Activated naive CD4-positive, alpha-beta T cell treated with anti-CD3 and anti-CD28 coated beads for 36 hours (primary cell): Measurements from ENCODE around the gene UBE2G2. TPM values are rescaled to one million over a fixed set of nuclear protein-coding genes. Genes with fewer than 3 reads are reported as not detected.
A peak's percentile ranks its signal among the peaks of the same experiment; 100 is the strongest.

Source experiments
- CTCF ChIA-PET: fragments of 350-600 bp; sonication (Branson Sonifier 250); formaldehyde crosslinking; loops from one replicate; lab custom pipeline; 2021; ENCODE audit warnings: antibody characterized with exemption; lab: Charles Lee
- DNase-seq: peaks from one replicate; pipeline ENCODE4 v3.0.0-alpha.2; 2020
- H3K27ac Mint-ChIP-seq: one replicate; pipeline ENCODE4 v1.8.0; 2021; ENCODE audit warnings: mild to moderate bottlenecking, mixed read lengths
- H3K27me3 Mint-ChIP-seq: one replicate; pipeline ENCODE4 v1.8.0; 2021; ENCODE audit warnings: low read depth, mixed read lengths
- H3K36me3 Mint-ChIP-seq: one replicate; pipeline ENCODE4 v1.8.0; 2021; ENCODE audit warnings: low read depth, mixed read lengths
- H3K4me1 Mint-ChIP-seq: one replicate; pipeline ENCODE4 v1.8.0; 2021; ENCODE audit warnings: low read depth, mixed read lengths
- H3K4me3 Mint-ChIP-seq: one replicate; pipeline ENCODE4 v1.8.0; 2021; ENCODE audit warnings: mild to moderate bottlenecking, moderate library complexity, mixed read lengths
- H3K9me3 Mint-ChIP-seq: one replicate; pipeline ENCODE4 v1.8.0; 2021; ENCODE audit warnings: mixed read lengths
- intact Hi-C: fragments of 100-400 bp; cut with micrococcal nuclease; formaldehyde crosslinking; loops from one replicate; pipeline ENCODE4 v1.15.1; 2023
- total RNA-seq, 2 experiments: library from RNA; stranded (reverse); gene quantifications; one replicate each; pipeline ENCODE4 v1.2.3, GENCODE V29; 2021

Gene UBE2G2
- total RNA-seq, result 10 to 100 TPM; 94.0 to 95.2 TPM

- CTCF ChIA-PET, result interaction anchor here (0.6 to 4.0 kb wide), 16 partner anchors 8 to 183 kb away, joined by 3 to 34 read pairs (median 4); partner anchors contain the start of genes ITGB2 and SUMO3
- H3K4me1 Mint-ChIP-seq, result peaks cover 58% of the 10 kb centered on the region
- no peaks in the 10 kb centered on the region for H3K27me3 Mint-ChIP-seq
- H3K27ac Mint-ChIP-seq, result peak within 1 kb of the TSS; percentile 83
- no peaks in the 10 kb centered on the region for H3K9me3 Mint-ChIP-seq
- H3K36me3 Mint-ChIP-seq, result peaks cover 47% of the 10 kb centered on the region
- peak within 1 kb of the TSS; percentile 98 for H3K4me3 Mint-ChIP-seq
- peak; percentile 83 for DNase-seq
- intact Hi-C loops, result loop anchor here (1.0 to 2.0 kb wide), 3 partner anchors 16 to 125 kb away; no protein-coding TSS in a partner anchor
Observed at GRCh38 chr21:44801468-44802395, at the start of gene UBE2G2. Gene UBE2G2, minus strand, starts transcription at chr21:44801820. Its CDS starts 72 bp downstream, at chr21:44801748.

DNA sequence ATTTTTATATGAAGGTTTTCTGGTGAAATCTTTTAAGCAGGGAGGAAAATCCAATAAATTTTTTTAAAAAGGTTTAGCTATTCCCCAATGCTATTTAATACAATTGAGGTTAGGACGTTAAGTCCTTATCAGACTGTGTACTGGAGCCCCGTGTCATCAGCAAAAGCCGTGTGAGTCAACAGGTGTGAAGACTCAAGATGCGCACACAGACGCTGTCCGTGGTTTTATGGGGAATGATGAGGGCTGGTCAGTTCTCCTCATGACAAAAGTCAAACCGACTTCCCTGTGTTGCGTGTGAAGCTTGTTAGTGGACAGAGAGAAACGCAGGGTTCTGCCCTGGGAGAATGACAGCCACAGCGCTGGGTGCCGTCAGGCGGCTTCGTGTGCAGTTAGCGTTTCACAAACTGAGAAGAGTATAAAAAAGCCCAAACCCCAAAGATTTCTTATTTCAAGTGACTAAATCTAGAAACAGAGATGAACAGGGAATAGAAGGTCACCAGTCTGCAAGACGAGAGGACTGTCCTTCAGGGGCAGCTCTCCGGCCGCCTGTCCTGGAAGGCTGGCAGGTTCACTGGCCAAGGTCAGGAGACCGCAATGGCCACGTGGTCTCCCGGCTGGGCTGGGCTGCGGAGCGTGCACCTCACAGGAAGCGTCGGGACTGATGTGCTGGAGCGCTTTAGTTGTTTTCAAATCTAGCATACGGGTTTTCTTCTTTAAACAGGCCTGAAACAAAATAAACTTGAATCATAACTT lies 49.5 kb upstream of the UBE2G2 start:
- CTCF ChIA-PET, result interaction anchor here (0.6 to 0.9 kb wide), 2 partner anchors 17 to 101 kb away, joined by 3 to 5 read pairs; no protein-coding TSS in a partner anchor
- DNase-seq, result no peak
- H3K36me3 Mint-ChIP-seq, result peaks cover 34% of the 10 kb centered on the region
- no peaks in the 10 kb centered on the region for H3K9me3 Mint-ChIP-seq
- H3K27ac Mint-ChIP-seq, result peak overlapping the region; percentile 53
- no peaks in the 10 kb centered on the region for H3K27me3 Mint-ChIP-seq
- H3K4me3 Mint-ChIP-seq, result no peak overlapping the region
- intact Hi-C loops, result no loop called here
- H3K4me1 Mint-ChIP-seq, result peaks cover 54% of the 10 kb centered on the region

GRCh38 chr21:44850208-44850800 lies 48.7 kb upstream of the UBE2G2 start:
- no peaks in the 10 kb centered on the region for H3K27me3 Mint-ChIP-seq
- CTCF ChIA-PET, result interaction anchor here (0.6 kb wide), 1 partner anchor 102 kb away, joined by 3 read pairs; no protein-coding TSS in a partner anchor
- peaks cover 32% of the 10 kb centered on the region for H3K36me3 Mint-ChIP-seq

GRCh38 chr21:44849616-44850130 lies 48.1 kb upstream of the UBE2G2 start:
- Mint-ChIP-seq H3K4me1 (peaks cover 45% of the 10 kb centered on the region), H3K27ac (no peak overlapping the region), H3K36me3 (peaks cover 26% of the 10 kb centered on the region), H3K9me3 (no peaks in the 10 kb centered on the region), H3K27me3 (no peaks in the 10 kb centered on the region), H3K4me3 (no peak overlapping the region)
- intact Hi-C loops, result no loop called here
- no peak for DNase-seq
- CTCF ChIA-PET, result interaction anchor here (0.8 kb wide), 1 partner anchor 49 kb away, joined by 3 read pairs; no protein-coding TSS in a partner anchor

More at GRCh38 chr21:44850208-44850800, 48.7 kb upstream of the UBE2G2 start:
- peaks cover 51% of the 10 kb centered on the region for H3K4me1 Mint-ChIP-seq
- H3K27ac Mint-ChIP-seq, result no peak overlapping the region
- H3K9me3 Mint-ChIP-seq, result no peaks in the 10 kb centered on the region
- H3K4me3 Mint-ChIP-seq, result no peak overlapping the region
- intact Hi-C loops, result no loop called here
- DNase-seq, result no peak

DNA sequence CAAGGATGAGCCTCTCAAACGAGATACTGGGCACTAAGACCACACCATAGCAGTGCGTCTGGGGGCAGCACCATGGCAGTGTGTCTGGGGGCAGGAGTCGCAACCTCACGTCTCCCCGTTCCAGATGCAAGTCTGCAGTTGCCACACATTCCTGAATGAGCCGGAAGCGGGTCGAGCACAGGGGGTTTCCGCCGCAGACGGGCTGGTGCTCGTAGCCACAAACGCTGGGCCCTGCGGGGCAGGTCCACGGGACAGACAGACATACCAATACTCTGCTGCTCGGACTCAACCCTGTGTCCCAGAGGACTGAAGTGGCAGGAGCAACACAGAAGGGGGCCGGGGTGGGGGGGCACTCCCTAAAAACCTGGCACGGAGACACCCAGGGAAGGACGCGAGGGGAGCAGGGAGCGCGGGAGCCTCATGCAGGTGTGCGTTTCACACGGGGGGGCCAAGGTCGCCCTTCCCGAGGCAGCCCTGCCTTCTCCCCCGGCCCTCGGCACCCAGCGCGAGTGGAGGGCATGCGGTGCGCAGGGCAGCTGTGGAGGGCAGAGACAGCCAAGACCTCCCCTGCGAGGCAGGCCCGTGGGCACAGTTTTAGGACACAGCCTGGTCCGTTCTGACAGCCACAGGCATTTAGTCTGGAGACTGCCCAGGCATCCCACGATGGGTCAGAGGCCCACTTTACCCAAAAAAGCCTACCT lies 47.4 kb upstream of the UBE2G2 start:
- DNase-seq, result no peak
- CTCF ChIA-PET, result interaction anchor here (0.8 kb wide), 1 partner anchor 48 kb away, joined by 3 read pairs; no protein-coding TSS in a partner anchor
- intact Hi-C loops, result no loop called here
- peak overlapping the region; percentile 24 for H3K4me3 Mint-ChIP-seq
- H3K27ac Mint-ChIP-seq, result no peak overlapping the region
- H3K4me1 Mint-ChIP-seq, result peaks cover 38% of the 10 kb centered on the region
- no peaks in the 10 kb centered on the region for H3K9me3 Mint-ChIP-seq
- no peaks in the 10 kb centered on the region for H3K27me3 Mint-ChIP-seq
- peaks cover 21% of the 10 kb centered on the region for H3K36me3 Mint-ChIP-seq

- no peak overlapping the region for H3K27ac Mint-ChIP-seq
- peaks cover 29% of the 10 kb centered on the region for H3K4me1 Mint-ChIP-seq
- no peak for DNase-seq
- peak overlapping the region; percentile 12 for H3K4me3 Mint-ChIP-seq
- peaks cover 19% of the 10 kb centered on the region for H3K36me3 Mint-ChIP-seq
- no peaks in the 10 kb centered on the region for H3K27me3 Mint-ChIP-seq
- intact Hi-C loops, result loop anchor here (2.0 kb wide), 1 partner anchor 31 kb away; no protein-coding TSS in a partner anchor
- H3K9me3 Mint-ChIP-seq, result no peaks in the 10 kb centered on the region
- CTCF ChIA-PET, result interaction anchor here (1.2 kb wide), 1 partner anchor 8 kb away, joined by 3 read pairs; no protein-coding TSS in a partner anchor
Observed at GRCh38 chr21:44847261-44848056, 45.8 kb upstream of the UBE2G2 start.

- Mint-ChIP-seq H3K9me3 (no peaks in the 10 kb centered on the region), H3K4me1 (peaks cover 21% of the 10 kb centered on the region), H3K36me3 (peaks cover 16% of the 10 kb centered on the region), H3K4me3 (peak overlapping the region; percentile 68), H3K27ac (peak overlapping the region; percentile 56), H3K27me3 (no peaks in the 10 kb centered on the region)
- CTCF ChIA-PET, result interaction anchor here (0.6 to 1.6 kb wide), 8 partner anchors 9 to 336 kb away, joined by 3 to 6 read pairs (median 3); partner anchors contain the start of gene PTTG1IP
- DNase-seq, result peak; percentile 73
- intact Hi-C loops, result loop anchor here (1.0 to 2.0 kb wide), 4 partner anchors 22 to 47 kb away; no protein-coding TSS in a partner anchor
Observed at GRCh38 chr21:44846485-44847260, 45.1 kb upstream of the UBE2G2 start.

- H3K36me3 Mint-ChIP-seq, result peaks cover 12% of the 10 kb centered on the region
- DNase-seq, result no peak
Observed at GRCh38 chr21:44846224-44846484, 44.5 kb upstream of the UBE2G2 start.

GRCh38 chr21:44845418-44846223 lies 44.0 kb upstream of the UBE2G2 start:
- Mint-ChIP-seq H3K4me1 (peaks cover 13% of the 10 kb centered on the region), H3K27ac (no peak overlapping the region), H3K4me3 (peak overlapping the region; percentile 68), H3K27me3 (no peaks in the 10 kb centered on the region), H3K9me3 (no peaks in the 10 kb centered on the region), H3K36me3 (peaks cover 9% of the 10 kb centered on the region)
- CTCF ChIA-PET, result interaction anchor here (0.6 to 1.6 kb wide), 7 partner anchors 12 to 335 kb away, joined by 3 to 6 read pairs (median 3); partner anchors contain the start of gene PTTG1IP
- DNase-seq, result peak; percentile 74
- intact Hi-C loops, result loop anchor here (1.0 to 2.0 kb wide), 4 partner anchors 23 to 46 kb away; no protein-coding TSS in a partner anchor

More at GRCh38 chr21:44846224-44846484, 44.5 kb upstream of the UBE2G2 start:
- peak overlapping the region; percentile 68 for H3K4me3 Mint-ChIP-seq
- H3K27ac Mint-ChIP-seq, result peak overlapping the region; percentile 56
- H3K9me3 Mint-ChIP-seq, result no peaks in the 10 kb centered on the region
- no peaks in the 10 kb centered on the region for H3K27me3 Mint-ChIP-seq
- intact Hi-C loops, result loop anchor here (1.0 to 2.0 kb wide), 4 partner anchors 22 to 47 kb away; no protein-coding TSS in a partner anchor
- H3K4me1 Mint-ChIP-seq, result peaks cover 16% of the 10 kb centered on the region
- CTCF ChIA-PET, result interaction anchor here (0.6 to 1.6 kb wide), 7 partner anchors 12 to 336 kb away, joined by 3 to 6 read pairs (median 3); partner anchors contain the start of gene PTTG1IP
